Fibroblast of the aortic adventitia (primary cell): ENCODE data around the gene PCBP3. TPM values are rescaled to one million over a fixed set of nuclear protein-coding genes. Genes with fewer than 3 reads are reported as not detected.

Source experiments
- DNase-seq: peaks from one replicate; pipeline ENCODE4 v3.0.0-alpha.2; 2010; ENCODE audit warnings: low read depth
- H3K4me3 ChIP-seq: 2 replicates; pipeline ENCODE4 v1.5.1; 2011; ENCODE audit warnings: low read depth, mild to moderate bottlenecking, control low read depth, low read length, moderate library complexity
- CTCF ChIP-seq: IDR thresholded peaks from 2 replicates; pipeline ENCODE4 v1.5.1; 2011; ENCODE audit warnings: mild to moderate bottlenecking, low read length, control low read depth, inconsistent platforms; ENCODE audit not compliant: insufficient read depth
- total RNA-seq: library from RNA; depleted of rRNA; stranded (reverse); fragments of >200 nt; gene quantifications from 2 replicates; pipeline ENCODE4 v1.2.3, GENCODE V29; 2012; ENCODE audit warnings: low replicate concordance

Gene PCBP3
- total RNA-seq, 1 donor = 1.2 TPM

GRCh38 chr21:45989355-45990048, 346.0 kb downstream of the PCBP3 start:
- no peak for TF ChIP-seq CTCF
- DNase-seq = no peak
- no peak overlapping the region for H3K4me3 ChIP-seq

GRCh38 chr21:45990049-45990711, 346.7 kb downstream of the PCBP3 start:
- DNase-seq = no peak
- TF ChIP-seq CTCF = no peak
- H3K4me3 ChIP-seq = no peak overlapping the region

GRCh38 chr21:45990741-45991605, 347.4 kb downstream of the PCBP3 start:
- no peak for TF ChIP-seq CTCF
- DNase-seq = no peak

GRCh38 chr21:45991606-45992300, 348.2 kb downstream of the PCBP3 start:
- no peak overlapping the region for H3K4me3 ChIP-seq
- DNase-seq = no peak
- TF ChIP-seq CTCF = no peak

More at GRCh38 chr21:45990741-45991605, 347.4 kb downstream of the PCBP3 start:
- H3K4me3 ChIP-seq = no peak overlapping the region

Other genes starting within 250 kb of the PCBP3 start
- 56.5 and 57.9 TPM in 2 replicates for gene COL18A1, start 238.6 kb upstream of the PCBP3 start, total RNA-seq
- 2.2 and 7.4 TPM in 2 replicates for gene SLC19A1, start 101.3 kb upstream of the PCBP3 start, total RNA-seq